A549 treated with dexamethasone at 1 μM for 4 hours (cell line): ENCODE data around the gene WAS. TPM values are rescaled to one million over a fixed set of nuclear protein-coding genes. Genes with fewer than 3 reads are reported as not detected.

Source experiments
- total RNA-seq: library from RNA; stranded (reverse); fragments of 200-300 nt; extraction: Qiagen RNA extraction; gene quantifications from 5 replicates; pipeline ENCODE4 v1.2.3, GENCODE V29; 2022

The WAS gene
- 0.30 to 0.42 TPM (median 0.36 TPM) in 4 of 5 replicates, not detected in the other for total RNA-seq

DNA sequence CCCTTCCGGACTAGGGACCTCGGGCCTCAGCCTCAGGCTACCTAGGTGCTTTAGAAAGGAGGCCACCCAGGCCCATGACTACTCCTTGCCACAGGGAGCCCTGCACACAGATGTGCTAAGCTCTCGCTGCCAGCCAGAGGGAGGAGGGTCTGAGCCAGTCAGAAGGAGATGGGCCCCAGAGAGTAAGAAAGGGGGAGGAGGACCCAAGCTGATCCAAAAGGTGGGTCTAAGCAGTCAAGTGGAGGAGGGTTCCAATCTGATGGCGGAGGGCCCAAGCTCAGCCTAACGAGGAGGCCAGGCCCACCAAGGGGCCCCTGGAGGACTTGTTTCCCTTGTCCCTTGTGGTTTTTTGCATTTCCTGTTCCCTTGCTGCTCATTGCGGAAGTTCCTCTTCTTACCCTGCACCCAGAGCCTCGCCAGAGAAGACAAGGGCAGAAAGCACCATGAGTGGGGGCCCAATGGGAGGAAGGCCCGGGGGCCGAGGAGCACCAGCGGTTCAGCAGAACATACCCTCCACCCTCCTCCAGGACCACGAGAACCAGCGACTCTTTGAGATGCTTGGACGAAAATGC, at the start of gene WAS:
TSS of gene WAS (plus strand) at position 389 of the 572 bp plus-strand sequence. CDS start at position 444, 55 bp downstream.

DNA sequence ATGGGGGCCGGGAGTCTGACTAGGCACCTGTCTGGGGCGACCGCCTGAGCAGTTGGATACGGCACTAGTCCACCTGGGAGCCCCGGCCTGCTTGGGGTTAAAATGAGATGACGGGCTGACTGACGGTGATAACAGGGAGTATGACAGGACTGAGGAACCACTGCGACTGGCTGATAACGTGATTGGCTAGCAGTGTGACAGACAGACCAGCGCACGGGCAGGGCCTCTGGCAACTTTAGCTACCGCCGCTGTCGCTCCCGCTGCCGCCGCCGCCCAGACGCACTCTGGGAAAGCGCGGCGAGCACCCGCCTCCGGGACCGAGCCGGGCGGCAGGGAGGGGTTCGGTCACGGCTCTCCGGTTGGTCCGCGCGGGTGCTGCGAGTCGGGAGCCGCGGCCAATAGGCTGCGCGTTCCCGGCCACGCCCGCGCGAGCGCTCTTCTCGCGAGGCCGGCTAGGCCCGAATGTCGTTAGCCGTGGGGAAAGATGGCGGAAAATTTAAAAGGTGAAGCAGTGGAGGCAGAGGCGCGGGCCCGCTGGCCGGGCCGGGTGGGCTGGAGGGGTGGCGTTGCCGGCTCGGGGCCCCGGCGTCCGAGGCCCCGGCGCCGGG, 12.8 kb downstream of the WAS start, which contains the start of gene SUV39H1:
TSS of gene SUV39H1 (plus strand) at position 434 of the 608 bp plus-strand sequence. CDS start at position 485, 51 bp downstream.

Other genes with a start within 250 kb of the WAS start
- 0.08 to 0.24 TPM (median 0.18 TPM) in 4 of 5 replicates, not detected in the other for gene SLC38A5, start 213.5 kb upstream of the WAS start, total RNA-seq
- 66.2 to 74.4 TPM (median 71.2 TPM) in 5 replicates for gene FTSJ1, start 207.6 kb upstream of the WAS start, total RNA-seq
- 14.2 to 17.5 TPM (median 15.9 TPM) in 5 replicates for gene PORCN, start 174.8 kb upstream of the WAS start, total RNA-seq
- 126 to 150 TPM (median 136 TPM) in 5 replicates for gene EBP, start 162.0 kb upstream of the WAS start, total RNA-seq
- gene TBC1D25, start 144.1 kb upstream of the WAS start, total RNA-seq = 11.0 to 14.9 TPM (median 13.3 TPM) in 5 replicates
- gene RBM3, start 109.3 kb upstream of the WAS start, total RNA-seq = 309 to 586 TPM (median 363 TPM) in 5 replicates
- 60.8 to 87.8 TPM (median 79.6 TPM) in 5 replicates for gene WDR13, start 86.3 kb upstream of the WAS start, total RNA-seq
- 20.5 to 25.3 TPM (median 24.6 TPM) in 5 replicates for gene SUV39H1, start 12.9 kb downstream of the WAS start, total RNA-seq
- gene GLOD5, start 77.9 kb downstream of the WAS start, total RNA-seq = not detected in 5 replicates
- gene GATA1, start 102.8 kb downstream of the WAS start, total RNA-seq = not detected in 5 replicates
- gene HDAC6, start 118.3 kb downstream of the WAS start, total RNA-seq = 22.4 to 35.6 TPM (median 31.8 TPM) in 5 replicates
- gene ERAS, start 142.7 kb downstream of the WAS start, total RNA-seq = 0.06 to 0.15 TPM (median 0.07 TPM) in 3 of 5 replicates, not detected in the others
- 16.0 to 47.0 TPM (median 40.7 TPM) in 5 replicates for gene PCSK1N, start 151.8 kb downstream of the WAS start, total RNA-seq
- 81.1 to 95.0 TPM (median 85.5 TPM) in 5 replicates for gene TIMM17B, start 214.0 kb downstream of the WAS start, total RNA-seq
- 87.2 to 99.0 TPM (median 91.6 TPM) in 5 replicates for gene PQBP1, start 214.1 kb downstream of the WAS start, total RNA-seq
- gene SLC35A2, start 227.8 kb downstream of the WAS start, total RNA-seq = 51.3 to 61.5 TPM (median 59.4 TPM) in 5 replicates
- 8.3 to 8.8 TPM (median 8.5 TPM) in 5 replicates for gene PIM2, start 235.2 kb downstream of the WAS start, total RNA-seq